Stimulated activated CD8-positive, alpha-beta memory T cell treated with anti-CD3 and anti-CD28 coated beads, Interleukin-12 subunit alpha, Interleukin-12 subunit beta, amount 100 ng/mL, for 1 hour (primary cell): ENCODE results near the gene INTS4.
"Not testable (repeated sequence)": the region's sequence is repeated elsewhere in the genome, so short reads cannot be mapped to it uniquely, and the experiment has no call there.

Experiments used
- DNase-seq: peaks from one replicate; pipeline ENCODE4 v3.0.0-alpha.2; 2020; ENCODE audit warnings: low read depth

Gene INTS4

GRCh38 chr11:77943296-77943695 is 51.2 kb downstream of the INTS4 start:
- DNase-seq, result not testable (repeated sequence)

- DNase-seq, result not testable (repeated sequence)
These were observed 52.0 kb downstream of the INTS4 start for GRCh38 chr11:77942465-77942864.

GRCh38 chr11:77933596-77933995 is 60.9 kb downstream of the INTS4 start:
- DNase-seq, result not testable (repeated sequence)

GRCh38 chr11:77930334-77931208 is 63.9 kb downstream of the INTS4 start:
- not testable (repeated sequence) for DNase-seq

GRCh38 chr11:77917713-77918112 is 76.8 kb downstream of the INTS4 start:
- not testable (repeated sequence) for DNase-seq

GRCh38 chr11:77914307-77914791 is 80.1 kb downstream of the INTS4 start:
- not testable (repeated sequence) for DNase-seq

GRCh38 chr11:77913608-77914306 is 80.7 kb downstream of the INTS4 start:
- not testable (repeated sequence) for DNase-seq

GRCh38 chr11:77910828-77911227 is 83.6 kb downstream of the INTS4 start:
- DNase-seq, result not testable (repeated sequence)

GRCh38 chr11:77909277-77909676 is 85.2 kb downstream of the INTS4 start:
- DNase-seq, result no peak

- DNase-seq, result no peak
These were observed 85.6 kb downstream of the INTS4 start for GRCh38 chr11:77908835-77909234.

- not testable (repeated sequence) for DNase-seq
These were observed 99.5 kb downstream of the INTS4 start for GRCh38 chr11:77894949-77895348.

GRCh38 chr11:77891703-77892102 is 102.8 kb downstream of the INTS4 start:
- DNase-seq, result not testable (repeated sequence)

- not testable (repeated sequence) for DNase-seq
These were observed 103.2 kb downstream of the INTS4 start for GRCh38 chr11:77891256-77891655.

- not testable (repeated sequence) for DNase-seq
These were observed 103.8 kb downstream of the INTS4 start for GRCh38 chr11:77890619-77891056.

- not testable (repeated sequence) for DNase-seq
These were observed 104.3 kb downstream of the INTS4 start for GRCh38 chr11:77890100-77890614.

- DNase-seq, result not testable (repeated sequence)
These were observed 105.4 kb downstream of the INTS4 start for GRCh38 chr11:77889045-77889444.

- no peak for DNase-seq
These were observed 108.1 kb downstream of the INTS4 start for GRCh38 chr11:77886401-77886800.

- DNase-seq, result no peak
These were observed 109.7 kb downstream of the INTS4 start for GRCh38 chr11:77884829-77885190.

GRCh38 chr11:77884186-77884828 is 110.2 kb downstream of the INTS4 start:
- DNase-seq, result no peak

- DNase-seq, result no peak
These were observed 110.7 kb downstream of the INTS4 start for GRCh38 chr11:77883775-77884174.

- no peak for DNase-seq
These were observed 112.1 kb downstream of the INTS4 start for GRCh38 chr11:77882396-77882795.

- no peak for DNase-seq
These were observed 115.2 kb downstream of the INTS4 start for GRCh38 chr11:77879218-77879617.
